ENCODE measurements around the gene FAM174C. TPM values are rescaled to one million over a fixed set of nuclear protein-coding genes. Genes with fewer than 3 reads are reported as not detected.
A peak's percentile ranks its signal among the peaks of the same experiment; 100 is the strongest.

FAM174C gene
- total RNA-seq, 1 experiment from 2014 or later: 77.1 TPM

DNA sequence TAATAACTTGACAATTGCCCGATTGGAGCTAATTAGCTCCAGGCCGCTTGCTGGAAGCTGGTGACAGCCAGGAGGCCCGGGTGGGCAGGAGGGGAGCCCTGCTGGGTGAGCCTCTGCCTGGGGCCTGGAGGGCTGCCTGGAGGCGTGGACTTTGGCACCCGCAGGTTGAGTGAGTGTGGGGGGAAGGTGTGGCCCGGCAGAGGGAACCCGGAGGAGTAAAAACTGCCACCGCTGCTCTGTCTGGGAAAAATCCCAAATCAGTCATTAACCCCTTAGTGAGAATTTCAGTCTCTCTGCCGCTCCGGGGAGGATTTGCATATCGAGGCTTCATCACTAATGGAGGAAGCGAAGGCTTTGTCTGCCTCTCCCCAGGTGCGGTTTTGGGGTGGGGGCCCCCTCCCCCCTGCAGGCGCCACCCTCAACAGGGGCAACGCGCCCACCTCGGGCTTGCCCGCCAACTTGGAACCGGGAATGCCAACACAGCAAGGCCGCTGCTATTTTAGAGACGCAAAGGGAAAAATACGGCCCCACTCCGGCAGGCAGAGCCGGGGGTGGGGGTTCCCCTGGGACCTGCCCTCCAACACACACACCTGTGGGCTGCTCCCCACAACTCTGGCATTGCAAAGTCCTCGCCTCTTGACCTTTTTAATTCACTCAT, 16.6 kb downstream of the FAM174C start:
- no peak for ATAC-seq
- H3K4me1 ChIP-seq (ENCODE audit: control insufficient read depth in 1 of 2, insufficient read depth in 2 of 2, low read length in 2 of 2): peaks cover 12 to 23% of the 10 kb centered on the region in 2 experiments
- no peak overlapping the region for H2AFZ ChIP-seq (ENCODE audit: low read depth, low read length, poor library complexity, severe bottlenecking)
- no peaks in the 10 kb centered on the region for H3K27me3 ChIP-seq (ENCODE audit: insufficient read depth, low read length)
- no peaks in the 10 kb centered on the region for H3K36me3 ChIP-seq (ENCODE audit: control insufficient read depth in 1 of 2, insufficient read depth in 2 of 2, low read length in 2 of 2)
- TF ChIP-seq, protein P1, sequence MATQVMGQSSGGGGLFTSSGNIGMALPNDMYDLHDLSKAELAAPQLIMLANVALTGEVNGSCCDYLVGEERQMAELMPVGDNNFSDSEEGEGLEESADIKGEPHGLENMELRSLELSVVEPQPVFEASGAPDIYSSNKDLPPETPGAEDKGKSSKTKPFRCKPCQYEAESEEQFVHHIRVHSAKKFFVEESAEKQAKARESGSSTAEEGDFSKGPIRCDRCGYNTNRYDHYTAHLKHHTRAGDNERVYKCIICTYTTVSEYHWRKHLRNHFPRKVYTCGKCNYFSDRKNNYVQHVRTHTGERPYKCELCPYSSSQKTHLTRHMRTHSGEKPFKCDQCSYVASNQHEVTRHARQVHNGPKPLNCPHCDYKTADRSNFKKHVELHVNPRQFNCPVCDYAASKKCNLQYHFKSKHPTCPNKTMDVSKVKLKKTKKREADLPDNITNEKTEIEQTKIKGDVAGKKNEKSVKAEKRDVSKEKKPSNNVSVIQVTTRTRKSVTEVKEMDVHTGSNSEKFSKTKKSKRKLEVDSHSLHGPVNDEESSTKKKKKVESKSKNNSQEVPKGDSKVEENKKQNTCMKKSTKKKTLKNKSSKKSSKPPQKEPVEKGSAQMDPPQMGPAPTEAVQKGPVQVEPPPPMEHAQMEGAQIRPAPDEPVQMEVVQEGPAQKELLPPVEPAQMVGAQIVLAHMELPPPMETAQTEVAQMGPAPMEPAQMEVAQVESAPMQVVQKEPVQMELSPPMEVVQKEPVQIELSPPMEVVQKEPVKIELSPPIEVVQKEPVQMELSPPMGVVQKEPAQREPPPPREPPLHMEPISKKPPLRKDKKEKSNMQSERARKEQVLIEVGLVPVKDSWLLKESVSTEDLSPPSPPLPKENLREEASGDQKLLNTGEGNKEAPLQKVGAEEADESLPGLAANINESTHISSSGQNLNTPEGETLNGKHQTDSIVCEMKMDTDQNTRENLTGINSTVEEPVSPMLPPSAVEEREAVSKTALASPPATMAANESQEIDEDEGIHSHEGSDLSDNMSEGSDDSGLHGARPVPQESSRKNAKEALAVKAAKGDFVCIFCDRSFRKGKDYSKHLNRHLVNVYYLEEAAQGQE (IDR thresholded peaks at IDR 0.05; ENCODE audit: low read depth): no peak
- TF ChIP-seq SP1 (IDR thresholded peaks at IDR 0.05; ENCODE audit: low read depth): no peak
- TF ChIP-seq FOSL1 (IDR thresholded peaks at IDR 0.05; ENCODE audit: low read depth): no peak
- TF ChIP-seq, protein P2, sequence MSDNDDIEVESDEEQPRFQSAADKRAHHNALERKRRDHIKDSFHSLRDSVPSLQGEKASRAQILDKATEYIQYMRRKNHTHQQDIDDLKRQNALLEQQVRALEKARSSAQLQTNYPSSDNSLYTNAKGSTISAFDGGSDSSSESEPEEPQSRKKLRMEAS (IDR thresholded peaks at IDR 0.05): no peak
- TF ChIP-seq ZFX (IDR thresholded peaks at IDR 0.05): no peak
- TF ChIP-seq RAD21 (IDR thresholded peaks at IDR 0.05; ENCODE audit: low read depth): no peak
- TF ChIP-seq, protein P3, sequence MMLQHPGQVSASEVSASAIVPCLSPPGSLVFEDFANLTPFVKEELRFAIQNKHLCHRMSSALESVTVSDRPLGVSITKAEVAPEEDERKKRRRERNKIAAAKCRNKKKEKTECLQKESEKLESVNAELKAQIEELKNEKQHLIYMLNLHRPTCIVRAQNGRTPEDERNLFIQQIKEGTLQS (IDR thresholded peaks at IDR 0.05): no peak
- TF ChIP-seq JUND (IDR thresholded peaks at IDR 0.05): no peak
- TF ChIP-seq, protein P4, sequence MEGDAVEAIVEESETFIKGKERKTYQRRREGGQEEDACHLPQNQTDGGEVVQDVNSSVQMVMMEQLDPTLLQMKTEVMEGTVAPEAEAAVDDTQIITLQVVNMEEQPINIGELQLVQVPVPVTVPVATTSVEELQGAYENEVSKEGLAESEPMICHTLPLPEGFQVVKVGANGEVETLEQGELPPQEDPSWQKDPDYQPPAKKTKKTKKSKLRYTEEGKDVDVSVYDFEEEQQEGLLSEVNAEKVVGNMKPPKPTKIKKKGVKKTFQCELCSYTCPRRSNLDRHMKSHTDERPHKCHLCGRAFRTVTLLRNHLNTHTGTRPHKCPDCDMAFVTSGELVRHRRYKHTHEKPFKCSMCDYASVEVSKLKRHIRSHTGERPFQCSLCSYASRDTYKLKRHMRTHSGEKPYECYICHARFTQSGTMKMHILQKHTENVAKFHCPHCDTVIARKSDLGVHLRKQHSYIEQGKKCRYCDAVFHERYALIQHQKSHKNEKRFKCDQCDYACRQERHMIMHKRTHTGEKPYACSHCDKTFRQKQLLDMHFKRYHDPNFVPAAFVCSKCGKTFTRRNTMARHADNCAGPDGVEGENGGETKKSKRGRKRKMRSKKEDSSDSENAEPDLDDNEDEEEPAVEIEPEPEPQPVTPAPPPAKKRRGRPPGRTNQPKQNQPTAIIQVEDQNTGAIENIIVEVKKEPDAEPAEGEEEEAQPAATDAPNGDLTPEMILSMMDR (IDR thresholded peaks at IDR 0.05 in 2 of 3, conservative IDR thresholded peaks at IDR 0.05 in 1 of 3; ENCODE audit: borderline replicate concordance in 1 of 3, insufficient read depth in 1 of 3, low read depth in 2 of 3, low read length in 2 of 3): no peak
- TF ChIP-seq TCF7L2 (IDR thresholded peaks at IDR 0.05; ENCODE audit: borderline replicate concordance, extremely low read depth, insufficient read depth, insufficient read length): no peak
- TF ChIP-seq POLR2AphosphoS5 (IDR thresholded peaks at IDR 0.05; ENCODE audit: low read depth, low read length): no peak
- no peak for TF ChIP-seq EGR1 (IDR thresholded peaks at IDR 0.05; ENCODE audit: low read depth)
- TF ChIP-seq SIN3A (IDR thresholded peaks at IDR 0.05; ENCODE audit: low read depth): no peak
- no peaks in the 10 kb centered on the region for H3K9me2 ChIP-seq (ENCODE audit: insufficient read depth)
- DNase-seq (ENCODE audit: low read depth, low spot score): no peak
- H3K4me3 ChIP-seq (replicated peaks in 1 of 2; ENCODE audit: low read depth in 1 of 2, low read length in 2 of 2): no peak overlapping the region
- H3K9ac ChIP-seq (ENCODE audit: low read length): no peak overlapping the region
- no peaks in the 10 kb centered on the region for H3K79me2 ChIP-seq (ENCODE audit: insufficient read depth, low read length)
- CTCF ChIA-PET: no interaction called here
- H3K9me3 ChIP-seq (ENCODE audit: control insufficient read depth in 1 of 2, insufficient read depth in 1 of 2, low read depth in 1 of 2, low read length in 2 of 2): no peaks in the 10 kb centered on the region
- RAD21 ChIA-PET (ENCODE audit: low non-redundant PET in 1 of 2, low total read pairs in 2 of 2, uncharacterized antibody in 2 of 2, unreplicated experiment in 2 of 2): no interaction called here
- no peaks in the 10 kb centered on the region for H4K20me1 ChIP-seq (ENCODE audit: insufficient read depth)
- intact Hi-C loops (cut with micrococcal nuclease): no loop called here
- POLR2A ChIA-PET: interaction anchor here (0.6 to 0.7 kb wide), 2 partner anchors 26 to 43 kb away, joined by 4 to 6 read pairs; no protein-coding TSS in a partner anchor
- no TSS peak for BruUV-seq (replicated peaks)
- no peak overlapping the region; the same call in 1 of the 2 replicates for H3K27ac ChIP-seq (ENCODE audit: low read depth, low read length)
- H3K4me2 ChIP-seq (ENCODE audit: low read length): peak overlapping the region; percentile 21; the same call in 1 of the 2 replicates
